NCI-H1092 treated with DMSO at 0.1 percent for 48 hours (cell line): Measurements from ENCODE around the gene STOX1.
A peak's percentile ranks its signal among the peaks of the same experiment; 100 is the strongest.
"Not testable (repeated sequence)": the region's sequence is repeated elsewhere in the genome, so short reads cannot be mapped to it uniquely, and the experiment has no call there.

Source experiments
- DNase-seq: peaks from one replicate; lab custom pipeline; 2025; lab: John Stamatoyannopoulos, UW

Gene STOX1, protein sequence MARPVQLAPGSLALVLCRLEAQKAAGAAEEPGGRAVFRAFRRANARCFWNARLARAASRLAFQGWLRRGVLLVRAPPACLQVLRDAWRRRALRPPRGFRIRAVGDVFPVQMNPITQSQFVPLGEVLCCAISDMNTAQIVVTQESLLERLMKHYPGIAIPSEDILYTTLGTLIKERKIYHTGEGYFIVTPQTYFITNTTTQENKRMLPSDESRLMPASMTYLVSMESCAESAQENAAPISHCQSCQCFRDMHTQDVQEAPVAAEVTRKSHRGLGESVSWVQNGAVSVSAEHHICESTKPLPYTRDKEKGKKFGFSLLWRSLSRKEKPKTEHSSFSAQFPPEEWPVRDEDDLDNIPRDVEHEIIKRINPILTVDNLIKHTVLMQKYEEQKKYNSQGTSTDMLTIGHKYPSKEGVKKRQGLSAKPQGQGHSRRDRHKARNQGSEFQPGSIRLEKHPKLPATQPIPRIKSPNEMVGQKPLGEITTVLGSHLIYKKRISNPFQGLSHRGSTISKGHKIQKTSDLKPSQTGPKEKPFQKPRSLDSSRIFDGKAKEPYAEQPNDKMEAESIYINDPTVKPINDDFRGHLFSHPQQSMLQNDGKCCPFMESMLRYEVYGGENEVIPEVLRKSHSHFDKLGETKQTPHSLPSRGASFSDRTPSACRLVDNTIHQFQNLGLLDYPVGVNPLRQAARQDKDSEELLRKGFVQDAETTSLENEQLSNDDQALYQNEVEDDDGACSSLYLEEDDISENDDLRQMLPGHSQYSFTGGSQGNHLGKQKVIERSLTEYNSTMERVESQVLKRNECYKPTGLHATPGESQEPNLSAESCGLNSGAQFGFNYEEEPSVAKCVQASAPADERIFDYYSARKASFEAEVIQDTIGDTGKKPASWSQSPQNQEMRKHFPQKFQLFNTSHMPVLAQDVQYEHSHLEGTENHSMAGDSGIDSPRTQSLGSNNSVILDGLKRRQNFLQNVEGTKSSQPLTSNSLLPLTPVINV

GRCh38 chr10:68826764-68827591 is at the start of gene STOX1:
Gene STOX1 (plus strand): TSS chr10:68827531. CDS start chr10:68827624, 93 bp downstream.
- DNase-seq, result peak; percentile 55

DNA sequence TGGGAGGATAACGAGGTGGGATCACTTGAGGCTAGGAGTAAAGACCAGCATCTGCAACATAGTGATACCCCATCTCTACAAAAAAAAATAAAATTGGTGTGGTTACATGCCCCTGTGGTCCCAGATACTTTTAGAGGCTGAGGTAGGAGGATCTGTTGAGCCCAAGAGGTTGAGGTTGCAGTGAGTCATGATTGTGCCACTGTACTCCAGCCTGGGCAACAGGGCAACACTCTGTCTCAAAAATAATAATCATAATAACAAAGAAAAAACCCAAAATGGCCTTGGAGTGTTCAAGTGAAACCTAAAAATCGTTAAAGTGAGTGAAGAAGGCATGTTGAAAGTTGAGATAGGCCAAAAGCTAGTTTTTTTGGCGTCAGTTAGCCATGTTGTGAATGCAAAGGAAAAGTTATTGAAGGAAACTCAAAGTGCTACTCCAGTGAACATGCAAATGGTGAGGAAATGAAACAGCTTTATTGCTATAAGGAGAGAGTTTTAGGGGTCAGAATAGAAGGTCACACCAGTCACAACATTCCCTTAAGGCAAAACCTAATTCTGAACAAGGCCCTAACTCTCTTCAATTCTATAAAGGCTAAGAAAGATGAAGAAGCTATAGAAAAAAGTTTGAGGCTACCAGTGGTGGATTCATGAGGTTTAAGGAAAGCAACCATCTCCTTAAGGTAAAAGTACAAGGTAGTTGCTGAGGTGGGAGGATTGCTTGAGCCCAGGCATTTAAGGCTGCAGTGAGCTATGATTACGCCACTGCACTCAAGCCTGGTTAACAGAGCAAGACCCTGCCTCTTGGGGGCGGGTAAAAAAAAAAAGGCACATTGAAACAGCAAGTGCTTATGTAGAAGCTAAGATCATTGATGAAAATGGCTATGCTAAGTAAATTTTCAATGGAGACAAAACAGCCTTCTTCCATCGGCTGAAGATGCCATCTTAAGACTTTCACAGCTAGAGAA is 45.4 kb upstream of the STOX1 start:
- no peak for DNase-seq

GRCh38 chr10:68784476-68784875 is 42.9 kb upstream of the STOX1 start:
- DNase-seq, result no peak

GRCh38 chr10:68787813-68788212 is 39.5 kb upstream of the STOX1 start:
- no peak for DNase-seq

GRCh38 chr10:68790476-68790875 is 36.9 kb upstream of the STOX1 start:
- DNase-seq, result no peak

DNA sequence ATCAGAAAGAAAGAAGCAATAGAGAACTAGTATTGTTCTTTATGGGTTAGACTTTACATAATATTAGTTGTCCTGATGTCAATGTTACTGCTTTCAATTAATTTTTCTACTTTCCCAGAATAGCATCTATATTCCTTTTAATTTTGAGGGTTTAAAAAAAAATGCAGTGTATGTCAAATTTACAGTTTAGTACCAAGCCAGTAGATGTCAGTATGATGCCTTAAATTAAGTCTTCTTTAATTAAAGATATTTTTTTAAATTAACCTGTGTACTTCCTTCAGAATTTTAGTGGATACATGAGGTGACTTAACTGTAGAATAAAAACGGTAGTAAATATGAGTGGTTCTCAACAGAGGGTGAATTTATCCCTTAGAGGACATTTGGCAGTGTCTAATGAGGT is 35.2 kb upstream of the STOX1 start:
- no peak for DNase-seq

GRCh38 chr10:68795886-68796532 is 31.3 kb upstream of the STOX1 start:
- no peak for DNase-seq

DNA sequence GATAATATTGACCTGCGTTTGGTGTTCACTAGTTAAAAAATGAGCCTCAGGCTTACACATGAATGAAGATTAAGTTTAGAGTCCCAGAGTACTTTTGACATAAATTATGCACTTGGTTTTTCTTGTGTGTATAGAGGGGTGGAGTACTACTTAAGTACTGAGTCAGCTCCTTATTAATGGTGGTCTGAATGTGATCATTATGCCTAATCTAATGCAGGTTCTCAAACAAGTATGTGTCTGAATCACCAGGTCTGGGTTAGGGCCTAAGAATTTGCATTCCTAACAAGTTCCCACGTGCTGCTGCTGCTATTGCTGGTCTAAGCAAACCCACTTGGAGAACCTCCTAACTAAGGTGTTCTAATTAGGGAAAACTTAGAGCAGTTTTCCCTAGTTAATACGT is 30.7 kb upstream of the STOX1 start:
- DNase-seq, result no peak

DNA sequence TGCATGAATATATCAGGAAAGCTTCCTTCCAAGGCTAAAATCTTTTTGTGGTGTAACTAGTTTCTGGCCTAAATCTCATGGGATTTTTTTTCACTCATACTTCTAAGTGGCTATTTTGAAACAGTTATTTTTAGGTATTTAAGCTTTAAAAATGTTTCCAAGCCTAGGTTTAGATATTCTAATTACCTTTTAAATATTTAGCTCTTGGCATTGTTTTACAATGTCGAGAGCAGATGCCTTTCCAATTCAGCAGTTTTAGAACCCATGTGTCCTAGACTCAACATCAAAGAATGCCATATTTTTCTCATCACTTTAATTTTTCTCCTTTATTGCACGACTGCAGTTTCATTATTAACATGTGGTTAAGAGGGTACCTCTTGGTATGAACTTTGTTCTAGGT is 27.1 kb upstream of the STOX1 start:
- DNase-seq, result no peak

- DNase-seq, result no peak
Observed at GRCh38 chr10:68804692-68805091, 22.6 kb upstream of the STOX1 start.

- DNase-seq, result not testable (repeated sequence)
Observed at GRCh38 chr10:68810830-68811229, 16.5 kb upstream of the STOX1 start.

DNA sequence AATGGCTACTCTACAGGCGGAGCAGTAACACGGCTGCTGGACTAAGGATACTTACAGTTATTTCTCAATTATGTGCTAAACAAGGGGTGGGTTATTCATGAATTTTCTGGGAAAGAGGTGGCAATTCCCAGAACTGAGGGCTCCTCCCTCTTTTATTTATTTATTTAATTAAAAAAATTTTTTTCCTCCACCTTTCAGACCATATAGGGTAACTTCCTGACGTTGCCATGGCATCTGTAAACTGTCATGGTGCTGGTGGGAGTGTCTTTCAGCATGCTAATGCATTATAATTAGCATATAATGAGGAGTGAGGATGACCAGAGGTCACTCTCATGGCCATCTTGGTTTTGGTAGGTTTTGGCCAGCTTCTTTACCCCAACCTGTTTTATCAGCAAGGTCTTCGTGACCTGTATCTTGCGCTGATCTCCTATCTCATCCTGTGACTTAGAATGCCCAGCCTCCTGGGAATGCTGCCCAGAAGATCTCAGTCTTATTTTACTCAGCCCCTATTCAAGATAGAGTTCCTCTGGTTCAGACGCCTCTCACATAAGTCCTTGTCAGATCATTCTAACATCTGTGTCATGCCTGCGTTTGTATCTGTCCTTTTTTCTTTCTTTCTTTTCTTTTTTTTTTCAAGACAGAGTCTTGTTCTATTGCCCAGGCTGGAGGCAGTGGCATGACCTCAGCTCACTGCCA is 15.9 kb upstream of the STOX1 start:
- no peak for DNase-seq

GRCh38 chr10:68812420-68812819 is 14.9 kb upstream of the STOX1 start:
- DNase-seq, result no peak

DNA sequence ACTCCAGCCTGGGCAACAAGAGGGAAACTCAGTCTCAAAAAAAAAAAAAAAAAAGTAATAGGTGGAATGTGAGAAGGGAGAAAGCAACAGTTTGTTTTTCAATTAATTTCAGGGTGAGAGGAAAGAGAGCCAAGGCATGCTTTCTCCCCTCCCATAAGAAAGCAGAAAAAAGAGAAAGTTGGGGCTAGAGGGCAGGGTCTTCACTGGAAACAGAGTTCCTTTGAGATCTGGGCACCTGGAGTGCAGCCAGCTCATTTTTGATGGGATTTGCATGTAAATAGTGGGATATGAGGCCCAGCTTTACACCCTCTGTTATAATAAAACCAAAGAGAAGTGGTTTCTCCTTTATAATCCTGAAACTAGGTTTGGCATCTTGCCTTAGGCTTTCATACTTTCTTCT is 13.8 kb upstream of the STOX1 start:
- DNase-seq, result no peak

DNA sequence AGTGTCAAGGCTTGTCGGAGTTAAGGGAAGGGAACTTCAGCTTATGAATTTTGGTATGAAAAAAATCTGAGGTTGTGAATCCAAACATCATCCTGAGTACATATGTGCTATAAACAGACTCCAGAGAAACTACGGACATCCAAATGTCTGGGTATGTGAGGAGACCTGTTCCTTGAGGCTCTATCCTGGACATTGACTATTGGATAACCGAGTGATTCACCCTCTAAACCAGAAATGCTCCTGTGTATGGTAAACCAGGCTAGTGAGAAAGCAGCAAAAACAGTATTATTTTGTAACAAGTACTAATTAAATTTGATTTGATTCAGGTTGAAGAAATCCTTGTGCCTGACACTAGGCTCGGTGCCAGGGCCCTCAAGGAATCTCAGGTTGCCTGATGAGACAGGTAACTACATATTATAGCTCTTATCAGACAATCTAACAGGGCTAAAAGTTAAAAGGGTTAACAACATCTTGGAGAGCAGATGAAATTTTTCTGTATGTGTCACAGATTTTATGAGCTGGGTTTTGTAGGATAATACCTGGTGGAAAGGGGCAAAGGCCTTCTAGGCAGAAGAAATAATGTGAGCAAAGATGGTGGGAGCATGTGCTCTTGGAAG is 10.4 kb upstream of the STOX1 start:
- no peak for DNase-seq

DNA sequence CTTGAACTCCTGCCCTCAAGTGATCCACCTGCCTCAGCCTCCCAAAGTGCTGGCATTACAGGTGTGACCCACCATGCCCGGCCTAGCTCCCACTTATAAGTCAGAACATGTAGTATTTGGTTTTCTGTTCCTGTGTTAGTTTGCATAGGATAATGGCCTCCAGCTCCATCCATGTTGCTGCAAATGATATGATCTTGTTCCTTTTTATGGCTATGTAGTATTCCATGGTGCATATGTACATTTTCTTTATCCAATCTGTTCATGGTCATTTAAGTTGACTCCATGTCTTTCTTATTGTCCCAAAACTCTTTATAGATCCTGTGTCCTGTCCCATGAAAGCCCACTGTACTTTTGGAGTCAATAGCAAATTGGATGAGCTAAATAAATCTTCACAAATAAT is 7.0 kb upstream of the STOX1 start:
- DNase-seq, result not testable (repeated sequence)

- DNase-seq, result not testable (repeated sequence)
Observed at GRCh38 chr10:68822626-68823025, 4.7 kb upstream of the STOX1 start.

GRCh38 chr10:68827592-68827959 is 245 bp downstream of the STOX1 start:
- not testable (repeated sequence) for DNase-seq

DNA sequence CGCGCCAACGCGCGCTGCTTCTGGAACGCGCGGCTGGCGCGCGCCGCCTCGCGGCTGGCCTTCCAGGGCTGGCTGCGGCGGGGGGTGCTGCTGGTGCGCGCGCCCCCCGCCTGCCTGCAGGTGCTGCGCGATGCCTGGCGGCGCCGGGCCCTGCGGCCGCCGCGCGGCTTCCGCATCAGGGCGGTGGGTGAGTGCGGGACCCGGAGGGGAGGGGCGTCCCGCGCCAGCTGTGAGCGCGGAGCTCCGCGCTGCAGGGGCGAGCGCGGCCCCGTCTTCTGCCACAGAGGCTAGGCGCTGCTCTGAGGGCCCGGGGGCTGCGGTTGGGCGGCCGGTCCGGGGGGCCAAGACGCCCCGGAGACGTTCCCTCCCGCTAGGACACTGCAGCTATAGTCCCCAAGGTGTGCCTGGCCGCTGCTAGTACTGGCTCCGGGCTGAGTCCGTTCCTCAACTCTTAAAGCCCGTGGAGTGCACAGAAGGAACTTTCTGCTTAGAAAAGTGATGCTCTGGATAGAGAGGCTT is 811 bp downstream of the STOX1 start:
- not testable (repeated sequence) for DNase-seq
